ENCODE results near the gene MIGA1. TPM values are rescaled to one million over a fixed set of nuclear protein-coding genes. Genes with fewer than 3 reads are reported as not detected.
A peak's percentile ranks its signal among the peaks of the same experiment; 100 is the strongest.

The MIGA1 gene
- total and polyA plus RNA-seq, 2 of the 13 experiments (the other 11 are each of a cell fraction or from before 2014, with no cell fraction given), result 3.8 to 6.6 TPM

DNA sequence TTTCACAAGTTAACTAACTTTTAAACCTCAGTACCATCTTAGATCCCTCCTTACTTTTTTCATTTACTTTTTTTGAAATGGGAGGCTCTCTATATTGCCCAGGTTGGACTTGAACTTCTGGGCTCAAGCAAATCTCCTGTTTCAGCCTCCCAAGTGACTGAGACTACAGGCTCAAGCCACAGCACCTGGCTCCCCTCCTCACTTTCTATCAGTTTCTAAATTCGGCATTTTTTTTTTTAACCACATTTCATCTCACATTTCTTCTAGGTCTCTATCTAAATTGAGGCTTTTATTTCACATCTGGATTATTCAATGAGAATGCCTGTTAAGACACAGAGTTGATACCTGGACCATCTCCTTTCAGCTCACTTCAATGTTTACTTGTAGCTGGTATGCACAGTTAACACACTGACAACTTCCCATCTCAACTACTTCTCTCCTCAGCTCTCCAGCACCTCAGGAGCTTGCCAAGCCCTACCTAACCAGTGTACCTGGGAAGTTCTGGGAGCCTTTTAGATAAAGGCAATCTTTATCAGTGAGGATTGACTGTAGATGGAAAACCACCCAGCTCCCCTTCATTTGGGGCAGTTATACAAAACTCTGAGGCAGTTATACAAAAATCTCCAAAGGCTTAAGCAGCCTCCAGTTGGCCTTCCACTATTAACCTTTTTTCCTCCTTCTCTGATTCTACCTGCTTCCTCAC is 23.2 kb upstream of the MIGA1 start:
- intact Hi-C loops (cut with micrococcal nuclease; ENCODE audit: unreplicated experiment) (loop anchor here (5.0 kb wide), 2 partner anchors 74 to 131 kb away; partner anchors contain the start of genes NEXN and ZZZ3), in situ Hi-C loops (cut with HindIII; ENCODE audit: extremely low pct_ligation_motif_present, low pct_unique_long_range_greater_than_20kb) (no loop called here)
- Histone ChIP-seq H3K4me2 (ENCODE audit: low read depth, low read length) (peak overlapping the region; percentile 43; the same call in 1 of the 2 replicates), H3K36me3 (replicated peaks in 1 of 2; ENCODE audit: control insufficient read depth in 1 of 2, insufficient read depth in 2 of 2, low read length in 2 of 2) (no peaks in the 10 kb centered on the region), H2AFZ (ENCODE audit: low read length) (no peak overlapping the region), H3K4me1 (ENCODE audit: insufficient read depth, low read length) (peaks cover 22% of the 10 kb centered on the region), H3K27me3 (ENCODE audit: control insufficient read depth in 1 of 2, insufficient read depth in 2 of 2, low read length in 2 of 2) (no peaks in the 10 kb centered on the region), H4K20me1 (ENCODE audit: insufficient read depth, low read length) (peaks cover 22% of the 10 kb centered on the region; the same call in 1 of the 2 replicates), H3K9ac (ENCODE audit: insufficient read depth, low read depth, low read length) (peak overlapping the region; percentile 23; the same call in 1 of the 2 replicates), H3K4me3 (replicated peaks in 1 of 3; ENCODE audit: insufficient read depth in 1 of 3, low read depth in 2 of 3, low read length in 3 of 3) (no peak overlapping the region), H3K27ac (ENCODE audit: extremely low read length, insufficient read depth, low read length) (no peak overlapping the region), H3K9me3 (ENCODE audit: low read length) (no peaks in the 10 kb centered on the region), H3K79me2 (ENCODE audit: insufficient read depth, low read length) (peaks cover 73% of the 10 kb centered on the region)
- DNase-seq (ENCODE audit: low spot score) (no peak), ATAC-seq (no peak), FAIRE-seq (no peak)
- 85% methylated on average over 1 of the region's 1 CpG for WGBS (ENCODE audit: low lambda C conversion rate)
- POLR2A ChIA-PET, result interaction anchor here (1.4 kb wide), 1 partner anchor 23 kb away, joined by 3 read pairs; the partner anchor contains the start of gene MIGA1
- BruUV-seq (replicated peaks), result no TSS peak
- CTCF ChIA-PET (ENCODE audit: low intra/inter-chr PET ratio, low total read pairs), result no interaction called here
- TF ChIP-seq TCF7 (IDR thresholded peaks at IDR 0.05; ENCODE audit: low read depth) (no peak), TEAD3 (CRISPR knock-in tag; optimal IDR thresholded peaks at IDR 0.05; ENCODE audit: borderline replicate concordance) (peak; percentile 14)

DNA sequence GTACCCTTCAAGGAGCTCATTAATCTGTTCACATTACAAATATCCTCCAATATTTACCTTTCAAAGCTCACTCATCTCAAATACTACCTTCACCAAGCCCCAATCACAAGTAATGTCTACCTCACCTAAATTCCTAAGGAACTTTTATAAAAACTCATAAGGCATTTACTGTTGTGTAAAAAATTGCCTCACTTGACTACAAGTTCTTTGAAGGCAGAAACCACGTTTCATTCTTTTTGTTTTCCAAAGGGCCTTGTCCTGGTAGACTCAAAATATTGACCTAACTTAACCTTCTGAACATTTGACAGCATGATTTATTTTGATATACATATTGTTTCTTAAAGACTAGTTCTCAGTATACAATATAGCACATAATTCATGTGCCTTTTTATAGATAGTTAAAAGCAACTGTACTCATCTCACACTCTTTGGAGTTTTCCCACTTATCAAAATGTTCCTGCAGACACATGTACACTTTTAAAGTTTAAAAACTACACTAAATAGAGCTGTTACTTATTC is 22.3 kb upstream of the MIGA1 start:
- H3K4me2 ChIP-seq (ENCODE audit: low read depth, low read length), result peak overlapping the region; percentile 67
- H3K4me3 ChIP-seq (replicated peaks in 1 of 3; ENCODE audit: insufficient read depth in 1 of 3, low read depth in 2 of 3, low read length in 3 of 3), result no peak overlapping the region; a peak in 1 of 6 replicates

More for the DNA sequence above, 22.3 kb upstream of the MIGA1 start:
- Histone ChIP-seq H3K4me1 (ENCODE audit: insufficient read depth, low read length) (peaks cover 28% of the 10 kb centered on the region), H3K9ac (ENCODE audit: insufficient read depth, low read depth, low read length) (no peak overlapping the region), H2AFZ (ENCODE audit: low read length) (no peak overlapping the region), H4K20me1 (ENCODE audit: insufficient read depth, low read length) (peaks cover 22% of the 10 kb centered on the region; the same call in 1 of the 2 replicates), H3K27me3 (ENCODE audit: control insufficient read depth in 1 of 2, insufficient read depth in 2 of 2, low read length in 2 of 2) (no peaks in the 10 kb centered on the region; a peak in 1 of 5 replicates), H3K36me3 (replicated peaks in 1 of 2; ENCODE audit: control insufficient read depth in 1 of 2, insufficient read depth in 2 of 2, low read length in 2 of 2) (no peaks in the 10 kb centered on the region), H3K27ac (ENCODE audit: extremely low read length, insufficient read depth, low read length) (no peak overlapping the region), H3K79me2 (ENCODE audit: insufficient read depth, low read length) (peaks cover 66% of the 10 kb centered on the region), H3K9me3 (ENCODE audit: low read length) (no peaks in the 10 kb centered on the region)
- intact Hi-C loops (cut with micrococcal nuclease; ENCODE audit: unreplicated experiment) (loop anchor here (5.0 kb wide), 2 partner anchors 75 to 130 kb away; partner anchors contain the start of genes NEXN and ZZZ3), in situ Hi-C loops (cut with HindIII; ENCODE audit: extremely low pct_ligation_motif_present, low pct_unique_long_range_greater_than_20kb) (no loop called here)
- ChIA-PET CTCF (ENCODE audit: low intra/inter-chr PET ratio, low total read pairs) (no interaction called here), POLR2A (interaction anchor here (1.4 kb wide), 1 partner anchor 22 kb away, joined by 3 read pairs; the partner anchor contains the start of gene MIGA1)
- DNase-seq (ENCODE audit: low spot score) (no peak), FAIRE-seq (no peak), ATAC-seq (no peak)
- TF ChIP-seq ATM (IDR thresholded peaks at IDR 0.05; ENCODE audit: borderline replicate concordance) (no peak), FOXA1 (IDR thresholded peaks at IDR 0.05) (no peak), FOXA1 (CRISPR knock-in tag; IDR thresholded peaks at IDR 0.05) (no peak), NFYB (CRISPR knock-in tag; IDR thresholded peaks at IDR 0.05) (no peak)
- TF ChIP-seq, protein P1, sequence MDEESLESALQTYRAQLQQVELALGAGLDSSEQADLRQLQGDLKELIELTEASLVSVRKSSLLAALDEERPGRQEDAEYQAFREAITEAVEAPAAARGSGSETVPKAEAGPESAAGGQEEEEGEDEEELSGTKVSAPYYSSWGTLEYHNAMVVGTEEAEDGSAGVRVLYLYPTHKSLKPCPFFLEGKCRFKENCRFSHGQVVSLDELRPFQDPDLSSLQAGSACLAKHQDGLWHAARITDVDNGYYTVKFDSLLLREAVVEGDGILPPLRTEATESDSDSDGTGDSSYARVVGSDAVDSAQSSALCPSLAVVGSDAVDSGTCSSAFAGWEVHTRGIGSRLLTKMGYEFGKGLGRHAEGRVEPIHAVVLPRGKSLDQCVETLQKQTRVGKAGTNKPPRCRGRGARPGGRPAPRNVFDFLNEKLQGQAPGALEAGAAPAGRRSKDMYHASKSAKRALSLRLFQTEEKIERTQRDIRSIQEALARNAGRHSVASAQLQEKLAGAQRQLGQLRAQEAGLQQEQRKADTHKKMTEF (CRISPR knock-in tag; IDR thresholded peaks at IDR 0.05), result no peak
- 39% methylated on average over 1 of the region's 1 CpG for WGBS (ENCODE audit: low lambda C conversion rate)
- no TSS peak for BruUV-seq (replicated peaks)

Measured in HepG2 (cell line).